Endothelial cell of umbilical vein (primary cell): ENCODE measurements around the gene SLC5A2.

Experiments
- CTCF ChIP-seq, 2 donors: IDR thresholded peaks; 1 replicate in 1 of 2; 2 replicates in 1 of 2; pipeline ENCODE4 v1.5.1; 2011; ENCODE audit warnings: low read length in 2 of 2, mild to moderate bottlenecking in 2 of 2, moderate library complexity in 2 of 2, control low read depth in 1 of 2, inconsistent platforms in 1 of 2, low read depth in 1 of 2; ENCODE audit not compliant: insufficient read depth in 1 of 2; ENCODE audit errors: extremely low read depth in 1 of 2
- EZH2 ChIP-seq: IDR thresholded peaks from 2 replicates; pipeline ENCODE4 v1.6.1; 2012; ENCODE audit warnings: borderline replicate concordance, low read depth, mild to moderate bottlenecking, moderate library complexity, low read length, inconsistent platforms; ENCODE audit not compliant: severe bottlenecking
- GATA2 ChIP-seq: IDR thresholded peaks from 2 replicates; pipeline ENCODE4 v1.7.0; 2011; ENCODE audit warnings: low read depth, mild to moderate bottlenecking, moderate library complexity, mixed read lengths, low read length; ENCODE audit not compliant: insufficient read length, insufficient read depth
- JUN ChIP-seq: IDR thresholded peaks from 2 replicates; pipeline ENCODE4 v1.6.1; 2011; ENCODE audit warnings: borderline replicate concordance, low read depth; ENCODE audit not compliant: insufficient read length, insufficient read depth
- POLR2A ChIP-seq: IDR thresholded peaks from 2 replicates; pipeline ENCODE4 v1.6.1; 2012; ENCODE audit warnings: low read depth, mild to moderate bottlenecking, control low read depth, low read length
- POLR2AphosphoS5 ChIP-seq: IDR thresholded peaks from 2 replicates; pipeline ENCODE4 v1.6.1; 2012; ENCODE audit warnings: low read depth, mild to moderate bottlenecking, control low read depth, low read length, moderate library complexity; ENCODE audit not compliant: insufficient read depth

- TF ChIP-seq JUN, result no peak
- TF ChIP-seq CTCF (IDR thresholded peaks at IDR 0.05; ENCODE audit: extremely low read depth in 1 of 2, insufficient read depth in 1 of 2, low read depth in 1 of 2, low read length in 2 of 2), result no peak
- no peak for TF ChIP-seq POLR2A
- TF ChIP-seq GATA2, result no peak
- TF ChIP-seq EZH2, result no peak
- no peak for TF ChIP-seq POLR2AphosphoS5
Observed at GRCh38 chr16:31436221-31437045, 46.5 kb upstream of the SLC5A2 start.
